ENCODE results near the gene SMAD4.

DNA sequence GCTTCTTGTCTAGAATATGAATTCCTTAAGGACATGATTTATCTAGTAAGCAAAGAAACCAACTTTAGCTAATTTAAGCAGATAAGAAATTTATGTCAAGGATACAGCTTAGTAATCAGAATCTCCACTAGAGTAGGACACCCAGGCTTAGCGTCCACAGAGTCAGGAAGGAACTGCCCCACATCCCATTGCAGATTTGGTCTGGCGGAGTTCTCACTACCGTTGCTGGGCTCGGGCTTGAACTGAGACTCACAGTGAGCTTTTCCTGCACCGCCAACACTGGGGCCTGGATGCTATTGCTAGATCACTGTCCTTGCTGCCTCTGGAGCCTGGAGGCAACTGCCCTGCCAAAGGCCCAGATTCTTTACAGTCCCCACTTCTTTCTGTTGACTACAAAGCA is 68.1 kb downstream of the SMAD4 start:
- TF ChIP-seq JUND (IDR thresholded peaks at IDR 0.05), result no peak
- TF ChIP-seq, protein P1, sequence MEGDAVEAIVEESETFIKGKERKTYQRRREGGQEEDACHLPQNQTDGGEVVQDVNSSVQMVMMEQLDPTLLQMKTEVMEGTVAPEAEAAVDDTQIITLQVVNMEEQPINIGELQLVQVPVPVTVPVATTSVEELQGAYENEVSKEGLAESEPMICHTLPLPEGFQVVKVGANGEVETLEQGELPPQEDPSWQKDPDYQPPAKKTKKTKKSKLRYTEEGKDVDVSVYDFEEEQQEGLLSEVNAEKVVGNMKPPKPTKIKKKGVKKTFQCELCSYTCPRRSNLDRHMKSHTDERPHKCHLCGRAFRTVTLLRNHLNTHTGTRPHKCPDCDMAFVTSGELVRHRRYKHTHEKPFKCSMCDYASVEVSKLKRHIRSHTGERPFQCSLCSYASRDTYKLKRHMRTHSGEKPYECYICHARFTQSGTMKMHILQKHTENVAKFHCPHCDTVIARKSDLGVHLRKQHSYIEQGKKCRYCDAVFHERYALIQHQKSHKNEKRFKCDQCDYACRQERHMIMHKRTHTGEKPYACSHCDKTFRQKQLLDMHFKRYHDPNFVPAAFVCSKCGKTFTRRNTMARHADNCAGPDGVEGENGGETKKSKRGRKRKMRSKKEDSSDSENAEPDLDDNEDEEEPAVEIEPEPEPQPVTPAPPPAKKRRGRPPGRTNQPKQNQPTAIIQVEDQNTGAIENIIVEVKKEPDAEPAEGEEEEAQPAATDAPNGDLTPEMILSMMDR (IDR thresholded peaks at IDR 0.05 in 2 of 3, conservative IDR thresholded peaks at IDR 0.05 in 1 of 3; ENCODE audit: borderline replicate concordance in 1 of 3, insufficient read depth in 1 of 3, low read depth in 2 of 3, low read length in 2 of 3), result no peak
- TF ChIP-seq POLR2AphosphoS5 (IDR thresholded peaks at IDR 0.05; ENCODE audit: low read depth, low read length), result no peak
- no peak for TF ChIP-seq SIN3A (IDR thresholded peaks at IDR 0.05; ENCODE audit: low read depth)
- TF ChIP-seq POLR2A (IDR thresholded peaks at IDR 0.05; ENCODE audit: borderline replicate concordance, extremely low read depth, insufficient read depth, insufficient read length), result no peak
- TF ChIP-seq EZH2phosphoT487 (IDR thresholded peaks at IDR 0.05; ENCODE audit: borderline replicate concordance), result no peak
- TF ChIP-seq, protein P2, sequence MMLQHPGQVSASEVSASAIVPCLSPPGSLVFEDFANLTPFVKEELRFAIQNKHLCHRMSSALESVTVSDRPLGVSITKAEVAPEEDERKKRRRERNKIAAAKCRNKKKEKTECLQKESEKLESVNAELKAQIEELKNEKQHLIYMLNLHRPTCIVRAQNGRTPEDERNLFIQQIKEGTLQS (IDR thresholded peaks at IDR 0.05), result no peak

Measured in HCT116 (cell line).